Epithelial cell of esophagus (primary cell): ENCODE data around the gene MAPK4.

Experiments
- DNase-seq: peaks from one replicate; pipeline ENCODE4 v3.0.0; 2010; ENCODE audit warnings: low read depth
- H3K4me3 ChIP-seq: 2 replicates; pipeline ENCODE4 v1.5.1; 2011; ENCODE audit warnings: mild to moderate bottlenecking, low read length, control low read depth
- CTCF ChIP-seq: IDR thresholded peaks from 2 replicates; pipeline ENCODE4 v1.5.1; 2011; ENCODE audit warnings: low read depth, mild to moderate bottlenecking, low read length, control low read depth, inconsistent platforms; ENCODE audit not compliant: insufficient read depth; ENCODE audit errors: missing control alignments

MAPK4 gene

GRCh38 chr18:50632895-50633515, 73.1 kb downstream of the MAPK4 start:
- DNase-seq = no peak
- no peak overlapping the region for H3K4me3 ChIP-seq
- no peak for TF ChIP-seq CTCF

- TF ChIP-seq CTCF = no peak
- no peak overlapping the region for H3K4me3 ChIP-seq
- no peak for DNase-seq
Observed at GRCh38 chr18:50633992-50634391, 74.1 kb downstream of the MAPK4 start.

DNA sequence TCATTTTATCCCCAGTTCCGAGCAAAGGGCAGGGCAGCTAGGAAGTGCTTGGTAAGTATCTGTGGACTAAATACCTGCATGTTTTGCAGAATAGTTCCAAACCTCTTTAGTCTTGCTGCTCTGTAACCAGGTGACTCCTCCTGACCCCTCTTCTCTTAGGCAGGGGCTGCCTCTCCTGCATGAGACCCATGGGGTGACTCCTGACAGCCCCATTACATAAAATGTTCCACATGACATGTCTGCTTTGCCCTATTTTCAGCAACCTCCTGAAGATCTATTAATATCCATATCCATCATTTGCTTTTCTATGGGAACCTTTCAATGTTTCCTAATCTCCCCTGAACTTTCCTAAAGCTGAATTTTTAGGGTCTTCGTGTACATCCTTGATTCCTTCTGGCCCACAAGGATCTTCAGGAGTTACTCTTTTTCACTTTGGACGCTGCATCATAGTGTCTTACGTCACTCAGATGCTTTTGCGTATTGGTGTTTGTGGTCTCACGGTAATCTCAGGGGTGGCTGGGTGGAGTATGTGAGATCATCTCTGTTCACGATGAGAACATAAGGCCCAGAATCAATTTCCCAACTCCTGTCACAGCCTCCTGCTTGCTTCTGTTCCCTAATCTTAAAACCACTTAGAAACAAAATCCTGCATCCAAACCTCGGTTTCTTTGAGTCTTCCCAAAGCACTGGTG, 76.6 kb downstream of the MAPK4 start:
- no peak for TF ChIP-seq CTCF
- no peak for DNase-seq
- H3K4me3 ChIP-seq = no peak overlapping the region

GRCh38 chr18:50638016-50638883, 78.4 kb downstream of the MAPK4 start:
- no peak for TF ChIP-seq CTCF
- H3K4me3 ChIP-seq = no peak overlapping the region
- no peak for DNase-seq

DNA sequence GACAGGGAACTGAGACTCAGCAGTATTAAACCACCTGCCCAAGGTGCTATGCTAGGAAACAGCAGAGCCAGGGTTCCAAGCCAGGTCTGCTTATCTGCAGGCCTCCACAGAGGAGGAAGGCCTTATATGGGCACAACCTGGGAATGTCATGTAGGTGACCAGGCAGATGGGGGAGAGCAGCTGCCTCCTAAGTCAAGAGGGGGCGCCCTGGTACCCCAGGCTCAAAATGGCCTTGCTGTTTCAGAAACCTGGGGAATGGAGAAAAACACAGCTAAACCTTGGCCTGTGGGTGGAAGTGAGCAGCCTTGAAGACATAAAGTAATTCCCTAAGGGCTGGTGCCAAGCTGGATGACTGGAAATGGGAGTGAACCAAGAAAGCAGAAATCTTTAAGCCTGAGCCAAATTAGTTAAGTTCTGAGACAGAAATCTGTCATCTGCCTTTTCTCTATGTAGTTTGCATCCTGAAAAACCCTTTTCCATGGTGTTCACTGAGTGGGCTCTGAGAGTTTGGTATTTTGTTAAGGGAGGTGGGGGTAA, 79.1 kb downstream of the MAPK4 start:
- DNase-seq = no peak
- H3K4me3 ChIP-seq = no peak overlapping the region
- no peak for TF ChIP-seq CTCF

- no peak for DNase-seq
- no peak for TF ChIP-seq CTCF
- no peak overlapping the region for H3K4me3 ChIP-seq
Observed at GRCh38 chr18:50639711-50640110, 79.8 kb downstream of the MAPK4 start.
